ENCODE results near the gene SBF2.

SBF2 gene

GRCh38 chr11:9739123-9739900 lies 554.7 kb downstream of the SBF2 start:
- TF ChIP-seq CTCF (IDR thresholded peaks at IDR 0.05), result no peak
- peaks cover 3% of the 10 kb centered on the region for H3K9me3 ChIP-seq
- no peak overlapping the region for H3K27ac ChIP-seq
- H3K36me3 ChIP-seq, result peaks cover 19% of the 10 kb centered on the region
- H3K4me3 ChIP-seq (ENCODE audit: low read depth in 1 of 2, low read length in 1 of 2), result no peak overlapping the region
- no peaks in the 10 kb centered on the region for H3K4me1 ChIP-seq (ENCODE audit: control insufficient read depth in 1 of 2, insufficient read depth in 1 of 2, low read depth in 1 of 2, low read length in 1 of 2)
- H3K27me3 ChIP-seq, result no peaks in the 10 kb centered on the region

GRCh38 chr11:9738707-9739106 lies 555.3 kb downstream of the SBF2 start:
- Histone ChIP-seq H3K4me1 (ENCODE audit: control insufficient read depth in 1 of 2, insufficient read depth in 1 of 2, low read depth in 1 of 2, low read length in 1 of 2) (no peaks in the 10 kb centered on the region), H3K36me3 (peaks cover 19% of the 10 kb centered on the region), H3K4me3 (ENCODE audit: low read depth in 1 of 2, low read length in 1 of 2) (no peak overlapping the region), H3K27me3 (no peaks in the 10 kb centered on the region), H3K9me3 (peaks cover 3% of the 10 kb centered on the region), H3K27ac (no peak overlapping the region)
- TF ChIP-seq CTCF (IDR thresholded peaks at IDR 0.05), result no peak

GRCh38 chr11:9738116-9738515 lies 555.9 kb downstream of the SBF2 start:
- TF ChIP-seq CTCF (IDR thresholded peaks at IDR 0.05), result no peak
- no peak overlapping the region for H3K4me3 ChIP-seq (ENCODE audit: low read depth in 1 of 2, low read length in 1 of 2)
- no peak overlapping the region for H3K27ac ChIP-seq
- no peaks in the 10 kb centered on the region for H3K27me3 ChIP-seq
- peaks cover 3% of the 10 kb centered on the region for H3K9me3 ChIP-seq
- H3K4me1 ChIP-seq (ENCODE audit: control insufficient read depth in 1 of 2, insufficient read depth in 1 of 2, low read depth in 1 of 2, low read length in 1 of 2), result no peaks in the 10 kb centered on the region
- H3K36me3 ChIP-seq, result peaks cover 24% of the 10 kb centered on the region

DNA sequence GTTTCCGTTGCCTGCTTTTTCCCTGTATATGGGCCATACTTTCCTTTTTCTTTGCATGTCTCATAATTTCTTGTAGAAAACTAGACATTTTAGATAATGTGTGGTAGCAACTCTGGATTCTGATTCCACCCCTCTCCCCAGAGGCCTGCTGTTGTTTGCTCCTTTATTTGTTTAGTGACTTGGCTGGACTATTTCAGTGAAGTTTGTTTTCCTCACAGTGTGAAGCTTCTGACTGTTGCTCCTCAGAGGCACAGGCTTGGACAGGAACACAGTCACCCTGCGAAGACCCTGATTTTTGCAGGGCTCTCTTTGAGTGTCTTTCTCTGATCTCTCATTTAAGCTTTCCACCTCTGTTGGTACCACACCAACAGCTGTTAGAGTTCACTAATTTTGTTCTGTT lies 557.7 kb downstream of the SBF2 start:
- no peaks in the 10 kb centered on the region for H3K27me3 ChIP-seq
- no peak overlapping the region for H3K27ac ChIP-seq
- peaks cover 31% of the 10 kb centered on the region for H3K36me3 ChIP-seq
- H3K9me3 ChIP-seq, result peaks cover 3% of the 10 kb centered on the region
- no peaks in the 10 kb centered on the region for H3K4me1 ChIP-seq (ENCODE audit: control insufficient read depth in 1 of 2, insufficient read depth in 1 of 2, low read depth in 1 of 2, low read length in 1 of 2)
- no peak overlapping the region for H3K4me3 ChIP-seq (ENCODE audit: low read depth in 1 of 2, low read length in 1 of 2)
- no peak for TF ChIP-seq CTCF (IDR thresholded peaks at IDR 0.05)

DNA sequence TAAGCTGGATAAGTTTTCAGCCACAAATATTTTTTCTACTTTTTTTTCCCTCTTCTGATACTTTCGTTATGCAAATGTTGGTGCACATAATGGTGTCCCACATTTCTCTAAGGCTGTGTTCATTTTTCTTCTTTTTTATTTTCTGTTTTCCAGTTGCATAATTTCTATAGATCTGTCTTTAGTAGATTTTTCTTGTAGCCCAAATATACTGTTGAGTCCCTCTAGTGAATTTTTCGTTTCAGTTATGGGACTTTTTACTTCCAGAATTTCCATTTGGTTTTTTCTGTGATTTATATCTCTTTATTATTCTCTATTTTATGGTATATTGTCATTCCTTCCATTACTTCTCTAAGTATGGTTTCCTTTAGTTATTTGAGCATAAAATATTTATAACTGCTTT lies 558.1 kb downstream of the SBF2 start:
- Histone ChIP-seq H3K4me3 (ENCODE audit: low read depth in 1 of 2, low read length in 1 of 2) (no peak overlapping the region), H3K27me3 (no peaks in the 10 kb centered on the region), H3K27ac (no peak overlapping the region), H3K9me3 (peaks cover 3% of the 10 kb centered on the region), H3K36me3 (peaks cover 31% of the 10 kb centered on the region), H3K4me1 (ENCODE audit: control insufficient read depth in 1 of 2, insufficient read depth in 1 of 2, low read depth in 1 of 2, low read length in 1 of 2) (no peaks in the 10 kb centered on the region)
- TF ChIP-seq CTCF (IDR thresholded peaks at IDR 0.05), result no peak
